Adipocyte (in vitro differentiated cells): Measurements from ENCODE around the gene SND1.

ENCODE experiments used
- DNase-seq: peaks from one replicate; pipeline ENCODE4 v3.0.0-alpha.2; 2015; ENCODE audit warnings: low read depth
- H3K27me3 ChIP-seq: replicated peaks from 2 replicates; pipeline ENCODE4 v1.7.0; 2013; ENCODE audit warnings: mild to moderate bottlenecking, low read length, moderate library complexity; ENCODE audit not compliant: control insufficient read depth, insufficient read depth
- H3K36me3 ChIP-seq: 2 replicates; pipeline ENCODE4 v1.7.0; 2013; ENCODE audit warnings: low read length, mild to moderate bottlenecking, moderate library complexity; ENCODE audit not compliant: control insufficient read depth, insufficient read depth, severe bottlenecking
- H3K4me1 ChIP-seq: 2 replicates; pipeline ENCODE4 v1.7.0; 2013; ENCODE audit warnings: mild to moderate bottlenecking, low read length, moderate library complexity; ENCODE audit not compliant: control insufficient read depth, insufficient read depth
- H3K4me3 ChIP-seq: 2 replicates; pipeline ENCODE4 v1.7.0; 2013; ENCODE audit warnings: mild to moderate bottlenecking, low read length, moderate library complexity
- H3K9ac ChIP-seq: 2 replicates; pipeline ENCODE4 v1.7.0; 2013; ENCODE audit warnings: mild to moderate bottlenecking, low read length, moderate library complexity
- H3K9me3 ChIP-seq: 2 replicates; pipeline ENCODE4 v1.7.0; 2013; ENCODE audit warnings: mild to moderate bottlenecking, low read length, moderate library complexity; ENCODE audit not compliant: control insufficient read depth

SND1 gene

DNA sequence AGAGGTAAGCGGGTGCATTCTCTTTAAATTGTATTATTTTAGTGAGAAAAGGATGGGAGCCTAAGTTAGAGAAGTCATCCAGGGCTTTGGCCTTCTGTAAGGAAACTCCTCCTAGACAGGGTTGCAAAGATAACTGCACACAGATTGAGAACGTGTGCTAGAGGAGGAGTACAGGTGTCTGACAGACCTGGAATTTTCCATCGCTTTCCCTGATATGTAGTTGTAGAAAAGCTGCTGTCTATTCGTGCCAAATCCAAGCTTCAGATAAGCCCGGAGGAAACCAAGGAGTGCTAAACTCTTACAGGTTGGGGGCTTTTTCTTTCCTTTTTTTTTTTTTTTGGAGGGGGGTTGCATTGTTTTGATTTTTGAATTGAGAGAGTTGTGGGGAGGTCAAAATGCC is 356.1 kb downstream of the SND1 start:
- no peak overlapping the region for H3K4me3 ChIP-seq
- H3K36me3 ChIP-seq, result no peaks in the 10 kb centered on the region
- no peaks in the 10 kb centered on the region for H3K27me3 ChIP-seq
- H3K9ac ChIP-seq, result no peak overlapping the region
- H3K4me1 ChIP-seq, result peaks cover 7% of the 10 kb centered on the region
- H3K9me3 ChIP-seq, result no peaks in the 10 kb centered on the region
- DNase-seq, result no peak

DNA sequence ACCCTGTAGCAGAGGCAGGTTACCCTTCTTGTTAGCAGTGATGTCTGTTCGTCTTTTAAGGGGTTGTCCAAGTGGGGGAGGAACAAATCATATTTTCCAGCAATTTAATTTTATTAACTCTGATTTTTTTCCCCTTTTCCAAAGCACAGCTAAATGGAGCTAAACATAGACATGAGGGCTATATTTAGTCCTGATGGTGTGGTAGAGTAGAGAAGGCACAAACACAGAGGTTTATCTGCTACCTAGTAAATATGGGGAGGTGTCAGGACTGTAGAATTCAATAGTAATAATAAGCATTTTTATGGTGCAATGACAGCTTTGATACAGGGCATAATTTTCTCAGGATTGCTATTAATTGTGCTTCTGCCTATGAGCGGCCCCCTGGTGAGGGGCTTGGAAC is 356.8 kb downstream of the SND1 start:
- Histone ChIP-seq H3K27me3 (no peaks in the 10 kb centered on the region), H3K4me3 (no peak overlapping the region), H3K9me3 (no peaks in the 10 kb centered on the region), H3K4me1 (peaks cover 7% of the 10 kb centered on the region), H3K36me3 (no peaks in the 10 kb centered on the region), H3K9ac (no peak overlapping the region)
- no peak for DNase-seq

DNA sequence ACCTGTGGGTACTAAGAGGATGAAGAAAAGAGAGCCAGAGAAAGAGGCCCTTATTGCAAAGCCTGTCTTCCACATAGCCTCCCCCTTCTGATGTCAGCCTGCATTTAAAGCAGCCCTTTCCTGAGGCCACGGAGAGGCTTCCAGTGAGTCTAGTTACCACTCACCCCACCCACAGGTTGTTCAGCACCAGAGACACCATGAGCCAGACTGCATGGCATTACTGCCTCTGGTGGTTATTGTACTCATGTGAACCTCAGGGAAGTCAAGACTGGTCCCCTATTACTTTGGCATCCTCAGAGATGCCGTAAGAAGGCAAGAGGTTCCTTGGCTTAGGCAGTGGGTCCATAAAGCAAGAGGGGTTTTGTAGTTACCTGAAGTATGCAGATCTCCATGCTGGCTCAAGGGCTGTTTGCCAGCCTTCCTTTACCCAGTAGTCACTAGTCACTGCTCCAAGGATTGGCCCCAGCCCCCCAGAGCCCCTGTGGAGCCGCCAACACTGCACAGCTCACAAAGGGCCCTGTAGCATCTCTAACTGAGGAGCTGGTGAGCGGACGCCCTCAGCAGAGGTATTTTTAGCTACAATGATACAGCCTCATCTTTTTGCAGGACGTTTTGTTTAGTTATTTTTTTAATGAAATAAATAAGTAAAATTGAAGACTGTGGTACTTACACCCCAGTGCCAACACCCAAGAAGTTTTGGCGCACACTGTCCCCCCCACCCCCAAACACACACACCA is 358.6 kb downstream of the SND1 start:
- Histone ChIP-seq H3K36me3 (peaks cover 8% of the 10 kb centered on the region), H3K9me3 (no peaks in the 10 kb centered on the region), H3K4me1 (peaks cover 7% of the 10 kb centered on the region), H3K4me3 (no peak overlapping the region), H3K9ac (no peak overlapping the region), H3K27me3 (no peaks in the 10 kb centered on the region)
- DNase-seq, result no peak

DNA sequence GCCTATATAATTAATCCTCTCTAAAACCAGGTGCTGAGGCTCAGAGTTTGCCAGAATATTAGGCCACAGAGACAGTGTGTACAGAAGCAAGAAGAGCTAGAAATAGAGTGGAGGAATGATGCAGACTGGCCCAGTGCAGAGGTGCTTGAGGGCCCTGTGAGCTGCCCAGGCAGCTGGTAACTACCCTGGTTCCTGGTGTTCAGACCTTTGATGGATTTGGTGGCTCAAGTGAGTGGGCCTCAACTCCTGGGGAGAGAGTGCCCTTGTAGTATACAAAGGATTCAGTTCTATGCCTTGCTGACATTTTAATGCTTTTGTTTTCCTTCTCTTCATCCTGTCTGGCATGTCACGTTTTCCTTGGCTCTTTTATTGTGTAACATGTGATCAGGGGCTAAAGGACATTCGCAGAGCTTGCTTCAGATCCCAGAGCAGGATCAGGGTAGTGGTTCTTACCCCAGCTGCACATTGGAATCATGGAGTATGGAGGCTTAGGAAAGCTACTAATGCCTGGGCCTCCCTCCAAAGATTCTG is 359.2 kb downstream of the SND1 start:
- DNase-seq, result no peak
- H3K4me3 ChIP-seq, result no peak overlapping the region
- peaks cover 8% of the 10 kb centered on the region for H3K36me3 ChIP-seq
- H3K9ac ChIP-seq, result no peak overlapping the region
- no peaks in the 10 kb centered on the region for H3K9me3 ChIP-seq
- H3K4me1 ChIP-seq, result peaks cover 7% of the 10 kb centered on the region
- no peaks in the 10 kb centered on the region for H3K27me3 ChIP-seq

DNA sequence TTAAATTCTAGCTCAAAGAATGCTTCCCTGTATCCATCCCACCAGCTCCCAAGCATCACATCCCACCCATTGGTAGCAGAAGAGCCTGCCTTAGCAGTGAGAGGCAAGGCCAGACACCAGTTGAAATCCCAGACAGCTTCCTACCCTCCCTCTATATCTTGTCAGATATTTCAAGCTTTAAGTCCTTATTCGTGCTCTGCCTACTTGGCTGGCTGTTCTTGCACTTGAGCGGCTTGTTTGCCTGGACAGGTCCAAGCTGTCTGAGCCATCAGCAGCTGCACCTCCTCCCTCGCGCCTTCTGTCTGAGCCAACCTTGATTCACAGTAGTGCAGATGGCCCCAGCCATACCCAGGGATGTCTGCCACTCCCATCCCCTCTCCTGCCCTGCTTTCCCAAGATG is 362.8 kb downstream of the SND1 start:
- Histone ChIP-seq H3K4me1 (peaks cover 7% of the 10 kb centered on the region), H3K27me3 (no peaks in the 10 kb centered on the region)

DNA sequence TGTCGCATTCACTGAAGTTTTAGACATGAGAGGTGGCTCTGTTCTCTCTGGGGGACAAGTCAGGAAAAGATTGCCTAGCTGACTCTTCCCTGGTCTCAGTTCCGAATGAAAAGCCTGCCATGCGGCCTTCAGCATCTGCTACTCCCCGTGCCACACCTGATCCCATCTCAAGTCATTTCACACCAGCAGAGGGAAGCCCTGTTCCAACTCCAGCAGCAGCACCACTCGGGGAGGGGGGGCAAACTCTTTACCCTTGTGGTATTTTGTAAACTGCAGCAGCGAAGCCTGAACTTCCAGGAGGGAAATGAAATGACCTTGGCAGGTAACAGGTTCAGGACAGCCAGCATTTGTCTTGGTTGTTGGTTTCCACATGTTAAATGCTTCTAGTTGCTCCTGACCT is 365.5 kb downstream of the SND1 start:
- no peaks in the 10 kb centered on the region for H3K27me3 ChIP-seq
- H3K36me3 ChIP-seq, result peaks cover 23% of the 10 kb centered on the region
- no peaks in the 10 kb centered on the region for H3K9me3 ChIP-seq
- H3K9ac ChIP-seq, result no peak overlapping the region
- peaks cover 4% of the 10 kb centered on the region for H3K4me1 ChIP-seq
- no peak for DNase-seq
- no peak overlapping the region for H3K4me3 ChIP-seq

More for the DNA sequence above, 362.8 kb downstream of the SND1 start:
- Histone ChIP-seq H3K9ac (no peak overlapping the region), H3K9me3 (no peaks in the 10 kb centered on the region), H3K4me3 (no peak overlapping the region), H3K36me3 (peaks cover 14% of the 10 kb centered on the region)
- no peak for DNase-seq

DNA sequence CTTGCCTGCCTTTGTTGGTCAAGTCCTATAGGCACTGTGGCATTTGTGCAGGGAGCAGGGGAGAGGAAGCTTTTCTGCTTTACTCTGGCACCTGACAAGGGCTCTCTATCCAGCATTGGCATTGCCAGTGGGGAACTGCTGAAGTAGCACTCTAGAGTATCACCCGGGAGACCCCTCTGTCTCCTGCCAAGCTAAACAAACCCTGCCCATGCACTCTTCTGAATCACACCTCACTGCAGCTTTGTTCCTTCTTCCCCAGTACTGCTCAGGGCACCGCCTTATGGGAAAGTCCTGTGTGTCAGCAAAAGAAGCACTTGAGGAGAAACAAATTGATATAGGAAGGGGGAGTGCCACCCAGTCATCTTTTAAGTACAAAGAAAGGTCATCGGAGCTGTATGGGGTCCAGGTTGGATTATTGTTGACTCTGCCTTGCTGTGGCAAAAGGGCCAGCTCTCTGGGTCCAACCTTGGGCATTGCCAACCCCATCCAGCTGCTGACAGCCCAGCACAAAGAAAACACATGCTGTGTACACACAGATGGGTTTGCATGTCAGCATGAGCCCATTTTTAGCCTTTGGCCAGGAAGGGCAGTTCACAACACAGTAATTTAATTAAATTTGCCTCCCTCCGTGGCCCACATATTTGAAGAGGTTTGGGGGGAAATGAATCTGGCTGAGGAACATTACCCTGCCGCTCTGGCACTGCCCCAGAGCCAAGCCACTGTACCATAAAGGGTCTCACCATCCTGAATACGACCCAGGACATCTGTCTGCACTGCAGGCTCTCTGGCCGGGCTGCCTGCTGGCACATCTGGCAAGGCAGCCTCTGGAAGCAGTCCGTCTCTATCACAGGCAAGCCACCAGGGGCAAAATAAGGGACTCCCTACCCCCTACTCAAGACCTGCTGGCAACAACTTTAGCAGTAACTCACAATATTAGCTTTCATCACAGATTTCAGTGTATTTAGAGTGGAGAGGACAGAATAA is 366.2 kb downstream of the SND1 start:
- Histone ChIP-seq H3K9ac (no peak overlapping the region), H3K36me3 (peaks cover 23% of the 10 kb centered on the region), H3K27me3 (no peaks in the 10 kb centered on the region), H3K9me3 (no peaks in the 10 kb centered on the region), H3K4me1 (peaks cover 11% of the 10 kb centered on the region), H3K4me3 (no peak overlapping the region)
- DNase-seq, result no peak

DNA sequence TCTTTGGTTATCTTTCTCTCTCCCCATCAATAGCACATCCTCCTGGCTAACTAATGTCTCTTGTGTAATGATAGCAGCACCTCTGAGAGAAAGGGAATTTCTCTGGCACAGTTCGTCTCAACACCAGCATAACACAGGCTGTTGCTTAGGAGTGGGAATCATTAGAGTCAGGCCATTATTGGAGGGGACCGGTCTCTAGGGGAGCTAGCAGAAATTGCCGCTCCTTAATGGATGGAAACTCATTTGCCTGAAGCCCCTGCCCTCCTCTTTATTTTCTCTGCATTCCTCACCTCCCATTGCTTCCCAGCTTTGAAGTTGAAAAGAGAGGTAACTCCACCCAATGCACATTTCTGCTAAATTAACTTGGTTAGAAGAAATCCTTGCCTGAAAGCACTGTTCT is 367.3 kb downstream of the SND1 start:
- H3K9ac ChIP-seq, result no peak overlapping the region
- no peaks in the 10 kb centered on the region for H3K9me3 ChIP-seq
- H3K4me1 ChIP-seq, result peaks cover 17% of the 10 kb centered on the region
- H3K36me3 ChIP-seq, result peaks cover 19% of the 10 kb centered on the region
- H3K27me3 ChIP-seq, result no peaks in the 10 kb centered on the region
- H3K4me3 ChIP-seq, result no peak overlapping the region
- DNase-seq, result no peak

DNA sequence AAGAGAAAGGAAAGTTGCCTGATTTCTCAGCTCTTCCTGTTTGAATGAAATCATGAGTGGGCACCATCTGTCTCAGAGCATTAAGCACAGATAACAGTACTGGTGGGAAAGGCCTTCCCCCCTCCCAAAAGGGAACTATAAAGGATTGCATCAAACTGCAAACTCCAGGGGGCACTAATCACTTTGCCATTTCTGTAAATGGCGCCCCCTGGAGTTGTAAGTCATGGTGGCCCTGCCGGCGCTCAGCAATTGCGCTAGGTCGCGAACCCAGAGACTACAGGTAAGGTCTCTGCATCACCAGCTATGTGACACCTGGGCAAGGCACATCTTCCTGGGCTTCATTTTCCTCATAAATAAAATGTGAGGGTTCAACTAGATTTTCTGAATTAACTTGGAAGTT is 368.2 kb downstream of the SND1 start:
- H3K36me3 ChIP-seq, result peaks cover 15% of the 10 kb centered on the region
- no peaks in the 10 kb centered on the region for H3K9me3 ChIP-seq
- H3K4me3 ChIP-seq, result no peak overlapping the region
- DNase-seq, result no peak
- H3K4me1 ChIP-seq, result peaks cover 17% of the 10 kb centered on the region
- H3K9ac ChIP-seq, result no peak overlapping the region
- no peaks in the 10 kb centered on the region for H3K27me3 ChIP-seq

DNA sequence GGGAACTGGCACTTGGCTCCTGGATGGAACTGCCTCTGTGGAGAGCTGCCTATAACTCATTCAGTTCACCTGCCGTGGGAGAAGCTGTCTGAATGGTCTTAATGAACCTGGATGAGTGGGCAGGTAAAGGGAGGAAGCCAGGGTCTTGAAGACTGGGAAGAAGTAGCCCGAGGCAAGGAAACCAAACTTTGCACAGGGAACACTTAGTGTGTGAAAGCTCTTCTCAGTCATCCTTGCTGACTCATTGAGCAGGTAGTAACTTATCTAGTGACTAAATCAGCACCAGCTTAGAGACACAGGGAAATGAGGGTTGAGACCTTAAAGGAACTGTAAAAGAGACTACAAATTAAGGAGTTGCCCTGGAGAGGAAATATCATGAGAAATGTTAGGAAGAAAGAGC is 369.4 kb downstream of the SND1 start:
- Histone ChIP-seq H3K4me1 (peaks cover 28% of the 10 kb centered on the region), H3K27me3 (no peaks in the 10 kb centered on the region), H3K9ac (no peak overlapping the region), H3K36me3 (peaks cover 15% of the 10 kb centered on the region), H3K9me3 (no peaks in the 10 kb centered on the region), H3K4me3 (no peak overlapping the region)
- no peak for DNase-seq
